ENCODE data around the gene CDK19.
A peak's percentile ranks its signal among the peaks of the same experiment; 100 is the strongest.

CDK19 gene

GRCh38 chr6:110656492-110656891, 158.8 kb downstream of the CDK19 start:
- H3K27ac ChIP-seq, result peak overlapping the region; percentile 100

GRCh38 chr6:110655821-110656220, 159.4 kb downstream of the CDK19 start:
- TF ChIP-seq ZFX (IDR thresholded peaks at IDR 0.05; ENCODE audit: borderline replicate concordance) (no peak), CTCF (IDR thresholded peaks at IDR 0.05) (no peak)
- peak overlapping the region; percentile 100 for H3K27ac ChIP-seq

More at GRCh38 chr6:110656492-110656891, 158.8 kb downstream of the CDK19 start:
- TF ChIP-seq ZFX (IDR thresholded peaks at IDR 0.05; ENCODE audit: borderline replicate concordance), result no peak
- TF ChIP-seq CTCF (IDR thresholded peaks at IDR 0.05), result no peak

GRCh38 chr6:110654096-110654820, 161.0 kb downstream of the CDK19 start:
- peak overlapping the region; percentile 100 for H3K27ac ChIP-seq
- no peak for TF ChIP-seq CTCF (IDR thresholded peaks at IDR 0.05)
- no peak for TF ChIP-seq ZFX (IDR thresholded peaks at IDR 0.05; ENCODE audit: borderline replicate concordance)

- no peak for TF ChIP-seq ZFX (IDR thresholded peaks at IDR 0.05; ENCODE audit: borderline replicate concordance)
- TF ChIP-seq CTCF (IDR thresholded peaks at IDR 0.05), result no peak
- peak overlapping the region; percentile 100 for H3K27ac ChIP-seq
These were observed 161.9 kb downstream of the CDK19 start for GRCh38 chr6:110653381-110653780.

- TF ChIP-seq CTCF (IDR thresholded peaks at IDR 0.05) (no peak), ZFX (IDR thresholded peaks at IDR 0.05; ENCODE audit: borderline replicate concordance) (no peak)
- H3K27ac ChIP-seq, result peak overlapping the region; percentile 100
These were observed 162.7 kb downstream of the CDK19 start for GRCh38 chr6:110652520-110652919.

GRCh38 chr6:110650755-110651154, 164.5 kb downstream of the CDK19 start:
- TF ChIP-seq ZFX (IDR thresholded peaks at IDR 0.05; ENCODE audit: borderline replicate concordance) (no peak), CTCF (IDR thresholded peaks at IDR 0.05) (no peak)

GRCh38 chr6:110649704-110650103, 165.6 kb downstream of the CDK19 start:
- H3K27ac ChIP-seq, result peak overlapping the region; percentile 100
- TF ChIP-seq ZFX (IDR thresholded peaks at IDR 0.05; ENCODE audit: borderline replicate concordance) (no peak), CTCF (IDR thresholded peaks at IDR 0.05) (no peak)

More at GRCh38 chr6:110650755-110651154, 164.5 kb downstream of the CDK19 start:
- peak overlapping the region; percentile 100 for H3K27ac ChIP-seq

Measured in 22Rv1 (cell line).